Ovary (tissue), 9 donors: Measurements from ENCODE around the gene TMEM44. TPM values are rescaled to one million over a fixed set of nuclear protein-coding genes. Genes with fewer than 3 reads are reported as not detected.

Experiments used
- DNase-seq, 5 donors: peaks; one replicate each; pipeline ENCODE4 v3.0.0-alpha.2; 2019 to 2020
- H3K27ac ChIP-seq, 2 donors: fragments of 200-600 bp; one replicate each; pipeline versions ENCODE4 v1.5.1 to v1.8.0; 2019 to 2022
- H3K27me3 ChIP-seq: fragments of 200-600 bp; one replicate; pipeline ENCODE4 v1.8.0; 2022
- H3K36me3 ChIP-seq: fragments of 200-600 bp; sonication (generic); one replicate; pipeline ENCODE4 v1.5.1; 2019
- H3K4me1 ChIP-seq: one replicate; pipeline ENCODE4 v1.8.1; 2013; ENCODE audit warnings: mild to moderate bottlenecking, moderate library complexity; ENCODE audit not compliant: insufficient read depth
- H3K4me3 ChIP-seq: fragments of 200-600 bp; sonication (generic); one replicate; pipeline ENCODE4 v1.5.1; 2017
- H3K9me3 ChIP-seq, 2 donors: fragments of 200-600 bp in 1 of 2; sonication (generic) in 1 of 2; one replicate each; pipeline versions ENCODE4 v1.5.1 to v1.8.1; 2013 to 2019; ENCODE audit warnings: mild to moderate bottlenecking in 1 of 2, moderate library complexity in 1 of 2
- EP300 ChIP-seq: sonication (generic); formaldehyde crosslinking; IDR thresholded peaks from one replicate; pipeline ENCODE4 v1.6.1; 2017; ENCODE audit warnings: antibody characterized with exemption
- POLR2A ChIP-seq: fragments of 450-650 bp; IDR thresholded peaks from one replicate; pipeline ENCODE4 v1.6.1; 2017; ENCODE audit warnings: antibody characterized with exemption, mild to moderate bottlenecking, moderate library complexity
- WGBS, 3 donors: extraction: QIAGEN DNeasy Blood & Tissue Kit in 1 of 3; methylation state at CpG; one replicate each; pipeline versions ENCODE4 v1.1.5 to v1.1.7; 2013 to 2017; 5-methylcytosine and 5-hydroxymethylcytosine counted together
- intact Hi-C, 4 donors: fragments of 100-400 bp; cut with DNase I; formaldehyde crosslinking; loops; one replicate each; pipeline versions ENCODE4 v1.11.0 to v1.15.1; 2022 to 2023
- polyA plus RNA-seq, 2 donors: library from polyadenylated mRNA; stranded (reverse); fragments of 200-250 nt in 1 of 2; fragments of 350-450 nt in 1 of 2; fragmentation: Illumina TruSeq in 1 of 2; extraction: RNeasy Lipid Tissue Mini Kit (QIAGEN cat#74804) in 1 of 2; gene quantifications; one replicate each; pipeline ENCODE4 v1.2.3, GENCODE V29; 2013 to 2014
- total RNA-seq, 7 donors: library from RNA; depleted of rRNA in 2 of 7; stranded (reverse); fragments of >200 nt in 2 of 7; fragmentation: NEBNext Ultra II Directional in 3 of 7; extraction: Animal tissue kit (Norgen Biotek cat#: 25700) in 3 of 7; gene quantifications; one replicate each; pipeline versions ENCODE4 v1.1.0 to v1.2.4, GENCODE V29; 2016 to 2023
- TF ChIP-seq, protein P1 (sequence below), 3 donors: fragments of 450-650 bp in 2 of 3; fragments of 200-600 bp in 1 of 3; IDR thresholded peaks; one replicate each; pipeline versions ENCODE4 v1.5.1 to v1.8.0; 2016 to 2022; ENCODE audit warnings: antibody characterized with exemption in 3 of 3, mild to moderate bottlenecking in 1 of 3
- donor health status: DM: no; HTN: no; CAD: no; lungs with moderate emphysema.
- donor health status: DM: no; HTN: no; CAD: no.
- donor health status: Bipolar disorder and iron deficiency.
- donor health status: DM: yes; HTN: yes; CAD: no.
- donor health status: DM: no; HTN: no; CAD: no.
- donor health status: DM: yes; HTN: yes; CAD: no.

Gene TMEM44
- total and polyA plus RNA-seq, 9 donors = 3.4 to 12.3 (median 6.5) TPM

DNA sequence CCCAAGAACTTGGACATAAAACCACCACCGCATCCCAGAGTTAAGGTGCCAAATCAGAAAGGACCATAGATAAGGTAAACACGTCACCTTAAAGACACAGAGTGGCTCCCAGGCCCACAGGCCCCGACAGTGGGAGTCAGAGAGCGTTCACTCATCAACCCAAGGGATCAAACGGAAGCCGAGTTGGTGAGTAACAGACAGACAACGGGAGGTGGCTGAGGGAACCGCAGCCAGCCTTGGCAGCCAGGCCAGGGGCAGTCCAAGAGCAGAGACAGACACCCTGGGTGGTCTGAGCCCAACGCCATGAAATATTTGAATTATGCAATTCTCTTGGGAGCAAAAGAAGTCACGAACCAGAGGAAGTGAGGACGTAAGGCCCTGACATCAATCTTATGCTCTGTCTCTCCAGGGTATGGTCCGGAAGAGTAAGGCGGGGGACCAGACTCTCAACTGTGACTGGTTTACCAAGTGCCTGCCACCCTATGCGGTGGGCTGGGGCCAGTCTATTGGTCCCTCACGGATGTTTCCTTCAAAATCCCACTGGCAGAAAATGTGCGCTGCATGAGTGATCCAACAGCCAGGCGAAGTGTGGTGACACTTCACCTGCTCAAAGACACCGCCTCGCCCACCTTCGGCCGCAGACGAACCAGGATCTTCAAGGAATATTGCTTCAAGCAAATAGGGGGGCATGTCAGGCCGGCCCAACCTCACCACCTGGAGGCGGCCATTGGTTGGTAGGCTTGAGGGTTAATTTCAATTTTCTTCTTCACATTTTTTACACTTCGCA, 34.3 kb downstream of the TMEM44 start:
- TF ChIP-seq, protein P1, sequence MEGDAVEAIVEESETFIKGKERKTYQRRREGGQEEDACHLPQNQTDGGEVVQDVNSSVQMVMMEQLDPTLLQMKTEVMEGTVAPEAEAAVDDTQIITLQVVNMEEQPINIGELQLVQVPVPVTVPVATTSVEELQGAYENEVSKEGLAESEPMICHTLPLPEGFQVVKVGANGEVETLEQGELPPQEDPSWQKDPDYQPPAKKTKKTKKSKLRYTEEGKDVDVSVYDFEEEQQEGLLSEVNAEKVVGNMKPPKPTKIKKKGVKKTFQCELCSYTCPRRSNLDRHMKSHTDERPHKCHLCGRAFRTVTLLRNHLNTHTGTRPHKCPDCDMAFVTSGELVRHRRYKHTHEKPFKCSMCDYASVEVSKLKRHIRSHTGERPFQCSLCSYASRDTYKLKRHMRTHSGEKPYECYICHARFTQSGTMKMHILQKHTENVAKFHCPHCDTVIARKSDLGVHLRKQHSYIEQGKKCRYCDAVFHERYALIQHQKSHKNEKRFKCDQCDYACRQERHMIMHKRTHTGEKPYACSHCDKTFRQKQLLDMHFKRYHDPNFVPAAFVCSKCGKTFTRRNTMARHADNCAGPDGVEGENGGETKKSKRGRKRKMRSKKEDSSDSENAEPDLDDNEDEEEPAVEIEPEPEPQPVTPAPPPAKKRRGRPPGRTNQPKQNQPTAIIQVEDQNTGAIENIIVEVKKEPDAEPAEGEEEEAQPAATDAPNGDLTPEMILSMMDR (IDR thresholded peaks at IDR 0.05) = no peak
- TF ChIP-seq POLR2A = no peak
- DNase-seq = no peak
- 84 to 86% (median 84%) methylated on average over 25 of the region's 25 CpGs for WGBS, 3 donors
- no peak overlapping the region for H3K4me3 ChIP-seq
- H3K27me3 ChIP-seq = no peaks in the 10 kb centered on the region
- H3K4me1 ChIP-seq = no peaks in the 10 kb centered on the region
- no peak overlapping the region for H3K27ac ChIP-seq
- H3K36me3 ChIP-seq = no peaks in the 10 kb centered on the region
- intact Hi-C loops = loop anchor here in 3 of 4 donors (5.0 to 10.0 kb wide), 4 partner anchors 124 to 264 kb away; no protein-coding TSS in a partner anchor
- no peaks in the 10 kb centered on the region for H3K9me3 ChIP-seq

DNA sequence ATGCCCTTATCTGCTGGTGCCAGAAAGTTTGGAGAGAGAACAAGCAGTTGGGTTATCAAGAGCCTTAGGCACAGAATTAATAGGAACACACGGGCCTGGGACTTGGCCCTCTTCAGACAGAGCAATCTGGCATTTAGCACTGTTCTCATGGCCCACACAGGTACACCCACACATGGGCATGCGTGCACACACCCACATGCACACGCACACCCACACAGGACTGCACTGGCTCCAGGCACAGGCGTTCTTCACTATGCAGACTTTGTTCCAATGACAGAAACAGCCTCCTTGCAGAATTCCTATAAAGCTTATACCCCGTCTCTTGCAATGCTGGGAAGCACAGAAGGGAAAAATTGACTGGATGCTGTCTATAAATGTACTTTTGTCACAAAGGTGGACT, 36.3 kb downstream of the TMEM44 start:
- no peak for DNase-seq
- Histone ChIP-seq H3K27me3 (no peaks in the 10 kb centered on the region), H3K4me1 (no peaks in the 10 kb centered on the region), H3K27ac (no peak overlapping the region), H3K4me3 (no peak overlapping the region), H3K36me3 (no peaks in the 10 kb centered on the region), H3K9me3 (no peaks in the 10 kb centered on the region)
- TF ChIP-seq POLR2A (no peak), EP300 (no peak)
- TF ChIP-seq, protein P1 (IDR thresholded peaks at IDR 0.05) = no peak
- 71 to 78% (median 72%) methylated on average over 5 of the region's 5 CpGs for WGBS, 3 donors
- intact Hi-C loops = loop anchor here in 3 of 4 donors (5.0 to 10.0 kb wide), 4 partner anchors 122 to 262 kb away; no protein-coding TSS in a partner anchor

DNA sequence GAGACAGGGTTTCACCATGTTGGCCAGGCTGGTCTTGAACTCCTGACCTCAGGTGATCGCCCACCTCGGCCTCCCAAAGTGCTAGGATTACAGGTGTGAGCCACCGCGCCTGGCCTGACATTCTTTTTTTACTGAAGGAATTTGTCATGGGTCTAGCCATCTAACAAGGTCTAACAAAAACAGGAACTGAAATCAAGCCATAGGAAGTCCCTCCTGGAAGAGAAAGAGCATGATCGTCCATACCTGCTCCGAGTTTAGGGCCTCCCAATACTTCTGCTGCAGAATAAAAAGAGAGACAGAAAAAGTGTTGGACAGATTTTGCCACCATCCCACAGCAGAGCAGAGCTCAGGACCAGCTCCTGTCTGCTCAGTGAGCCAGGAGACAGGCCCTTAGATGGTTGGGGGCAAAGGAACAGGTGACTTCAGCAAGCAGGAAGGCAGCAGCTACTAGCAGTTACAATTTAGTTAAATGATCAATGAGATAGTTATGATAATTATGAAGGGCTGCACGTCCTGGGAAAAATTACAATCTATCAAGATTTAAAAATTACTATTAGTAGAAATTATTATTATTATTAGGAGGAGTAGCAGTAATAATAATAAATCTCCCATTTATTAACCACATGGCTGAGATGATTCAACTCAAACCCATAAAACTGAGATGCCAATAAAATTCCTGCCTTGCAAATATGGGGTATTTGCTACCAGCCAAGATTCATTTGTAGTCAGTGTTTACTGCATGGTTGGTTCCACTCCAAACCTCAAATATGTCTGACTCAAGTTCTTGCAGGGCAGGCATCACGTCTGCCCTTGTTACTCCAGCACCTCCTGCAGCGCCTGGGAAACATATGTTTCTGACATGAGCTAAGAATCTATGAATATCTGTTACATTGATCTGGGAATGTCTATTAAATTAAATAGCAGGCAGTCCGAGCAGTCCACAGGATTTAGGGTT, 40.1 kb downstream of the TMEM44 start:
- H3K9me3 ChIP-seq = no peaks in the 10 kb centered on the region
- H3K27ac ChIP-seq = no peak overlapping the region
- no peaks in the 10 kb centered on the region for H3K36me3 ChIP-seq
- no peak for TF ChIP-seq POLR2A
- TF ChIP-seq, protein P1 (IDR thresholded peaks at IDR 0.05) = no peak
- no peak for TF ChIP-seq EP300
- H3K4me1 ChIP-seq = no peaks in the 10 kb centered on the region
- WGBS, 3 donors = 56 to 66% (median 65%) methylated on average over 10 of the region's 10 CpGs
- intact Hi-C loops = loop anchor here in 2 of 4 donors (10.0 kb wide), 2 partner anchors 118 to 258 kb away; no protein-coding TSS in a partner anchor
- no peak overlapping the region for H3K4me3 ChIP-seq
- no peaks in the 10 kb centered on the region for H3K27me3 ChIP-seq
- peak in 1 of 5 donors; percentile 22 for DNase-seq

DNA sequence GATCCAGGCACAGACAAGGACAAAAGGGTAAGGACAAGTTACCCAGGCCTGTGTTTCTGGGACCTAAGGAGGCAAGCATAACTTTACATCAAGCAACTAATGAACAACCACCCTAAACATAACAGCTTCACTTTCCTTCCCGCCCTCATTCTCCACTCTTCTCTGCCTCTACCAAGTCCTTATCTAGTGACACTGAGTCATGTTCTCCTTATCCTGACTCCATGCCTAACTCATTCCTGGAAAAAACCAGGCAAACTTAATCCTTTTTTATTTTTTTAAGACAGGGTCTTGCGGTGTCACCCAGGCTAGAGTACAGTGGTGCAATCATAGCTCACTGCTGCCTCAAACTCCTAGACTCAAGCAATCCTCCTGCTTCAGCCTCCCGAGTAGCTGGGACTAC, 44.5 kb downstream of the TMEM44 start:
- 80 to 92% (median 88%) methylated on average over 3 of the region's 3 CpGs for WGBS, 3 donors
- no peak overlapping the region for H3K27ac ChIP-seq
- no peak for DNase-seq
- no peaks in the 10 kb centered on the region for H3K27me3 ChIP-seq
- intact Hi-C loops = loop anchor here in 2 of 4 donors (5.0 kb wide), 2 partner anchors 101 to 116 kb away; partner anchors contain the start of gene ATP13A3 (in 1 of the 2)
- H3K4me3 ChIP-seq = no peak overlapping the region
- H3K4me1 ChIP-seq = peaks cover 2% of the 10 kb centered on the region
- TF ChIP-seq, protein P1 (IDR thresholded peaks at IDR 0.05) = no peak
- TF ChIP-seq EP300 = no peak
- TF ChIP-seq POLR2A = no peak
- no peaks in the 10 kb centered on the region for H3K36me3 ChIP-seq
- H3K9me3 ChIP-seq = no peaks in the 10 kb centered on the region
